K562 (cell line): ENCODE results near the gene CTBP2. TPM values are rescaled to one million over a fixed set of nuclear protein-coding genes. Genes with fewer than 3 reads are reported as not detected.

ENCODE experiments used
- ARID1B ChIP-seq: fragments of 450-650 bp; IDR thresholded peaks from 2 replicates; pipeline ENCODE4 v1.6.1; 2016; ENCODE audit warnings: antibody characterized with exemption, mild to moderate bottlenecking, inconsistent platforms
- BDP1 ChIP-seq: IDR thresholded peaks from 3 replicates; pipeline ENCODE4 v1.6.1; 2011; ENCODE audit not compliant: insufficient read length, insufficient read depth
- DIDO1 ChIP-seq: fragments of 450-650 bp; IDR thresholded peaks from 2 replicates; pipeline ENCODE4 v1.6.1; 2016; ENCODE audit warnings: low read depth, missing biosample characterization, missing genetic modification characterization
- HDAC3 ChIP-seq: fragments of 450-650 bp; IDR thresholded peaks from 2 replicates; pipeline ENCODE4 v1.6.1; 2018; ENCODE audit warnings: borderline replicate concordance, mild to moderate bottlenecking, moderate library complexity; ENCODE audit not compliant: partially characterized antibody
- NCOA1 ChIP-seq: fragments of 450-650 bp; IDR thresholded peaks from 2 replicates; pipeline ENCODE4 v1.6.1; 2016; ENCODE audit warnings: low read depth
- NUFIP1 ChIP-seq: fragments of 450-650 bp; IDR thresholded peaks from 2 replicates; pipeline ENCODE4 v1.6.1; 2018; ENCODE audit not compliant: partially characterized antibody
- PML ChIP-seq: IDR thresholded peaks from 2 replicates; pipeline ENCODE4 v1.6.1; 2012; ENCODE audit warnings: low read length, inconsistent platforms
- TEAD1 ChIP-seq, 2 experiments: fragments of 450-650 bp in 1 of 2; sonication (generic) in 1 of 2; formaldehyde crosslinking; IDR thresholded peaks; 2 replicates each; pipeline versions ENCODE4 v1.4.0 to v1.8.0; 2020 to 2022; ENCODE audit warnings: mild to moderate bottlenecking in 2 of 2, missing genetic modification reagents in 1 of 2
- TEAD4 ChIP-seq, 2 experiments: sonication (generic) in 1 of 2; formaldehyde crosslinking in 1 of 2; IDR thresholded peaks; 2 replicates each; pipeline versions ENCODE4 v1.6.1 to v1.8.0; 2012 to 2022; ENCODE audit warnings: borderline replicate concordance in 1 of 2, inconsistent platforms in 1 of 2, low read length in 1 of 2, mild to moderate bottlenecking in 1 of 2, missing genetic modification reagents in 1 of 2
- ZMIZ1 ChIP-seq, 2 experiments: fragments of 150-350 bp in 1 of 2; IDR thresholded peaks; 2 replicates each; pipeline ENCODE4 v1.6.1; 2012 to 2016; ENCODE audit warnings: low read depth in 2 of 2, low read length in 2 of 2, mild to moderate bottlenecking in 1 of 2, moderate library complexity in 1 of 2
- ZNF592 ChIP-seq: fragments of 450-650 bp; IDR thresholded peaks from 2 replicates; pipeline ENCODE4 v1.6.1; 2017; ENCODE audit warnings: antibody characterized with exemption, mild to moderate bottlenecking
- polyA plus RNA-seq, 8 experiments: library from polyadenylated mRNA; depleted of rRNA in 4 of 8; stranded (reverse) in 5 of 8; unstranded in 3 of 8; fragments of >200 nt; fragmentation: Nextera tagmentation in 2 of 8; fragmentation: Illumina TruSeq in 1 of 8; extraction: Ambion mirVana in 2 of 8; extraction: Trizol in 1 of 8; gene quantifications; 2 replicates each; pipeline versions ENCODE4 v1.2.1 to v1.2.3, GENCODE V29; 2011 to 2014; ENCODE audit warnings: inconsistent platforms in 1 of 8, missing spikeins in 1 of 8
- total RNA-seq, 7 experiments: library from RNA; depleted of rRNA in 6 of 7; stranded (reverse); fragments of >200 nt in 6 of 7; fragmentation: Illumina TruSeq in 2 of 7; extraction: Trizol in 2 of 7; gene quantifications; 2 replicates each; pipeline versions ENCODE4 v1.2.1 to v1.2.3, GENCODE V29; 2011 to 2021; ENCODE audit warnings: low replicate concordance in 1 of 7

The CTBP2 gene
- total and polyA plus RNA-seq, 9 of the 15 experiments (the other 6 are each of a cell fraction or from before 2014, with no cell fraction given) = 1.3 to 8.8 (median 5.1) TPM

GRCh38 chr10:124946945-124947344 is 213.4 kb downstream of the CTBP2 start (continued):
- TF ChIP-seq ZMIZ1 (IDR thresholded peaks at IDR 0.05; ENCODE audit: low read depth in 2 of 2, low read length in 2 of 2) = peak in 1 of 2 experiments; percentile 70; a peak in 1 of 4 replicates
- TF ChIP-seq ZNF592 = no peak
- no peak for TF ChIP-seq DIDO1
- TF ChIP-seq HDAC3 = peak; percentile 43
- TF ChIP-seq BDP1 = no peak
- no peak for TF ChIP-seq NUFIP1
- TF ChIP-seq TEAD4 (IDR thresholded peaks at IDR 0.05; ENCODE audit: low read length) = peak; percentile 93
- TF ChIP-seq TEAD4 (CRISPR knock-in tag; IDR thresholded peaks at IDR 0.05; ENCODE audit: borderline replicate concordance) = no peak
- peak; percentile 89 for TF ChIP-seq ARID1B
- TF ChIP-seq PML = peak; percentile 81
- 0 out of 4 replicates have a peak, but pooled peaks of 1 of the 2 experiments have one; percentile 20 for TF ChIP-seq TEAD1 (CRISPR knock-in tag; IDR thresholded peaks at IDR 0.05)
- TF ChIP-seq NCOA1 = peak; percentile 59; the same call in 1 of the 2 replicates
